WERI-Rb-1 (cell line): ENCODE measurements around the gene HIGD2B.
"Not testable (repeated sequence)": the region's sequence is repeated elsewhere in the genome, so short reads cannot be mapped to it uniquely, and the experiment has no call there.

ENCODE experiments used
- DNase-seq: peaks from one replicate; pipeline ENCODE4 v3.0.0-alpha.2; 2020
- H3K27ac ChIP-seq: fragments of 250-450 bp; sonication (Bioruptor Pico); 2 replicates; pipeline ENCODE4 v1.5.1; 2020; ENCODE audit warnings: mild to moderate bottlenecking, moderate library complexity
- H3K27me3 ChIP-seq: fragments of 250-450 bp; sonication (Bioruptor Pico); 2 replicates; pipeline ENCODE4 v1.5.1; 2021; ENCODE audit warnings: mild to moderate bottlenecking, low read depth, moderate library complexity; ENCODE audit not compliant: insufficient read depth, severe bottlenecking
- H3K36me3 ChIP-seq: fragments of 250-450 bp; sonication (Bioruptor Pico); 2 replicates; pipeline ENCODE4 v1.5.1; 2020; ENCODE audit warnings: mild to moderate bottlenecking, moderate library complexity
- H3K4me3 ChIP-seq: 2 replicates; pipeline ENCODE4 v1.5.1; 2011; ENCODE audit warnings: low read depth, mild to moderate bottlenecking, control low read depth, low read length
- H3K9me3 ChIP-seq: fragments of 250-450 bp; sonication (Bioruptor Pico); 2 replicates; pipeline ENCODE4 v1.5.1; 2021; ENCODE audit warnings: mild to moderate bottlenecking, moderate library complexity; ENCODE audit not compliant: severe bottlenecking
- TF ChIP-seq, protein P1 (sequence below): IDR thresholded peaks from 2 replicates; pipeline ENCODE4 v1.5.1; 2011; ENCODE audit warnings: low read depth, mild to moderate bottlenecking, control low read depth, inconsistent platforms, low read length

The HIGD2B gene

DNA sequence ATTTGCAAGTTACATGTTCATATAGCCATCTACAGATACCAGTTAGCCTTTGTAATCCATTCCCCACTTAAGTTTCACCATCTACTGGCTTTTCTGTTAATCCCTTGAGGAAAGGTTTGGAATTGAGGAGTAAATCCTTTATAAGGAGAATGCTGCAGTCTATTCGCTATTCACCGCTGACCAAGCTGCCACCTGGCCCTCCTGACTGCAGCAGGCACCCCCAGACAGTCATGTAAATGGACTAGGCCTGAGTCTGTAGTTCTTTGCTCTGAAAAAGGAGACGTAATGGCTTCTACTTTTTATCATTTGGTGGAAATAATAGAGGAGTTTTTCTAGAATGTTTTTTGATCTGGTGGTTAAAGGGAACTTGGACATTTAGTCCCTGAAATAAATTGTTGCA, 3.2 kb downstream of the HIGD2B start:
- no peaks in the 10 kb centered on the region for H3K27me3 ChIP-seq
- no peak overlapping the region for H3K4me3 ChIP-seq
- H3K36me3 ChIP-seq: no peaks in the 10 kb centered on the region
- peak overlapping the region; percentile 68 for H3K27ac ChIP-seq
- TF ChIP-seq, protein P1, sequence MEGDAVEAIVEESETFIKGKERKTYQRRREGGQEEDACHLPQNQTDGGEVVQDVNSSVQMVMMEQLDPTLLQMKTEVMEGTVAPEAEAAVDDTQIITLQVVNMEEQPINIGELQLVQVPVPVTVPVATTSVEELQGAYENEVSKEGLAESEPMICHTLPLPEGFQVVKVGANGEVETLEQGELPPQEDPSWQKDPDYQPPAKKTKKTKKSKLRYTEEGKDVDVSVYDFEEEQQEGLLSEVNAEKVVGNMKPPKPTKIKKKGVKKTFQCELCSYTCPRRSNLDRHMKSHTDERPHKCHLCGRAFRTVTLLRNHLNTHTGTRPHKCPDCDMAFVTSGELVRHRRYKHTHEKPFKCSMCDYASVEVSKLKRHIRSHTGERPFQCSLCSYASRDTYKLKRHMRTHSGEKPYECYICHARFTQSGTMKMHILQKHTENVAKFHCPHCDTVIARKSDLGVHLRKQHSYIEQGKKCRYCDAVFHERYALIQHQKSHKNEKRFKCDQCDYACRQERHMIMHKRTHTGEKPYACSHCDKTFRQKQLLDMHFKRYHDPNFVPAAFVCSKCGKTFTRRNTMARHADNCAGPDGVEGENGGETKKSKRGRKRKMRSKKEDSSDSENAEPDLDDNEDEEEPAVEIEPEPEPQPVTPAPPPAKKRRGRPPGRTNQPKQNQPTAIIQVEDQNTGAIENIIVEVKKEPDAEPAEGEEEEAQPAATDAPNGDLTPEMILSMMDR: no peak
- no peaks in the 10 kb centered on the region for H3K9me3 ChIP-seq
- peak; percentile 80 for DNase-seq

DNA sequence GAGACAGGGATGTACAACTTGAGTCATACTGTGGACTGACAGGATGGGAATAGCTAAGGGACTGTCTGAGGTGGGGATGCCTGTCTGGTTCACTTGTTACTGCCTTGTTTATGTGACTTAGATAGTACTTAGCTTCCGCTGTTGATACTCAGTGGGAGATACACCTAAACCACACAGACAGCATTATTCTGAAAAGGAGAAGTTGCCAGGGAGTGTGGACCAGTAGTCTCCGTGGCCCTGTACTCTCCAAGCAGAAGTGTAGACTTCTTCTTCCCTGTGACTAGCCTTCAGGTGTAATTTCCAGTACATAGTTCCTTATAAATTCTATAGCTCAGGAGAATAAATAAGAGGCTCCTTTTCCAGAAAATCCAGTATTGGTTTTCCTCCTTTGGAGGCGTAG, 5.1 kb downstream of the HIGD2B start:
- H3K4me3 ChIP-seq: no peak overlapping the region
- no peak overlapping the region for H3K27ac ChIP-seq
- TF ChIP-seq, protein P1: no peak

DNA sequence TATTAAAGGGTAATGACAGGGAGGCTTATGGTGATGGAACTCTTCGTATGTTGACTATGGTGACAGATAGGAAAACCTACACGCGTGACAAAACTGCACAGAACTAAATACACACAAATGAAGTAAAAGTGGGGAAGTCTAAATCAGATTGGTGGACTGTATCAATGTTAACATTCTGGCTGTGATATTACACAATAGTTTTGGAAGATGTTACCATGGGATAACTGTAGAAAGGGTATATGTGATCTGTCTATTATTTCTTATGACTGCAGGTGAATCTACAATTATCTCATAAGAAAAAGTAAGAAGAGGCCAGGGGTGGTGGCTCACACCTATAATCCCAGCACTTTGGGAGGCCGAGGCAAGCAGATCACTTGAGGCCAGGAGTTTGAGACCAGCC, 9.1 kb downstream of the HIGD2B start:
- no peaks in the 10 kb centered on the region for H3K9me3 ChIP-seq
- H3K36me3 ChIP-seq: no peaks in the 10 kb centered on the region
- no peak overlapping the region for H3K4me3 ChIP-seq
- TF ChIP-seq, protein P1: no peak
- no peaks in the 10 kb centered on the region for H3K27me3 ChIP-seq
- DNase-seq: no peak
- H3K27ac ChIP-seq: no peak overlapping the region

More for the DNA sequence above, 5.1 kb downstream of the HIGD2B start:
- DNase-seq: no peak
- H3K27me3 ChIP-seq: no peaks in the 10 kb centered on the region
- H3K36me3 ChIP-seq: no peaks in the 10 kb centered on the region
- no peaks in the 10 kb centered on the region for H3K9me3 ChIP-seq

DNA sequence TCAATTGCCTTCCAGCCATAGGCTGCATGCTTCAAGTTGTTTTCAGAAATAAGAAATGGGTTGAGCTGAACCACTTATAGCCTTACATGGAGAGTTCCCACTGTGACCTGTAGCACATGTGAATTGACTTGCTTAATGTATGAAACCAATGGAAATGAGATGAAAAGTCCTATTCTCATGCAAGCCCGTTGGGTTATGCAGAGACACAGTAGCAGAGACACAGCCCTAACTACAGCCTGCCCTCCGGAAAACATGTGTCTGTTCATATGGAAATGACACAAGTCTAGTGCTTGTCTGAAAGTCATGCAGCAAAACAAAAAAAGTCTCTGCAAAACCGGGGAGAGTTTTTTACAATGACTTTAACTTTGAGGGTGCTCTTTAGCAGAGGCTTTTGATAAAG, 14.5 kb downstream of the HIGD2B start:
- Histone ChIP-seq H3K27ac (no peak overlapping the region), H3K9me3 (no peaks in the 10 kb centered on the region), H3K36me3 (no peaks in the 10 kb centered on the region), H3K4me3 (no peak overlapping the region), H3K27me3 (no peaks in the 10 kb centered on the region)
- TF ChIP-seq, protein P1: no peak
- no peak for DNase-seq

DNA sequence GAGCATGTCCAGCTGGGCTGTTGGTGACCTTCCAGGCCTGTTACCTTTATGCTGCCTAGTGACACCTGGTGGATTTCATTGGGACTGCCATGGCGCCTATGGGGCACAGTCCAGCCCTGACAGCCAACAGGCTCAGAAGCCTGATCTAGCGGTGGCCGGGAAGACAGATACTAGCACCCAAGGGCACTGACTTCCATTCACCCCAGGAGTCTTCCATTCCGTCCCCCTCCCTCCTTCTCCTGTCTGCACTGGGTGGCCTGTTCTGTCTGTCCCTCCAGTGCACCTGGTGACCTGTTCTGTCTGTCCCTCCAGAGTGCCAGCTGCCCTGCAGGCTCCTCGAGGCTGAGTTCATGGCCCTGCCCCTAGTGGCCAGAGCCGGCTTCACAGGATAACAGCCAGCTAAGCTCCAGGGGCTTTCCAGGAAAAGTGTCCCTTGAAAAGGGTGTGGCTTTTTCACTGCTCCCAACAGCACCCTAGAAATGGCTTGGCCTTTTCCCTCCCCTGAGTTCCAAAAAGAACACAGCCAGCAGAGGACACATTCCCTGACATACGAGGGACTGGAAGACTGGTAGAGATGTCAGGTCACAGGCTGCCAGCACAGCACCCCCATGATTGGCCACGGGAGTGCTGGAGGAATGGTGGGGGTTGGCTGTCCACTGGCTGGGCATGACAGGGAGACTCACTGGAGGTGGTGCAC, 15.2 kb downstream of the HIGD2B start:
- DNase-seq: peak; percentile 92
- Histone ChIP-seq H3K4me3 (peak overlapping the region; percentile 39), H3K27ac (peak overlapping the region; percentile 88)
- H3K9me3 ChIP-seq, H3K36me3 ChIP-seq, H3K27me3 ChIP-seq: not testable (repeated sequence)
- TF ChIP-seq, protein P1: peak; percentile 82

DNA sequence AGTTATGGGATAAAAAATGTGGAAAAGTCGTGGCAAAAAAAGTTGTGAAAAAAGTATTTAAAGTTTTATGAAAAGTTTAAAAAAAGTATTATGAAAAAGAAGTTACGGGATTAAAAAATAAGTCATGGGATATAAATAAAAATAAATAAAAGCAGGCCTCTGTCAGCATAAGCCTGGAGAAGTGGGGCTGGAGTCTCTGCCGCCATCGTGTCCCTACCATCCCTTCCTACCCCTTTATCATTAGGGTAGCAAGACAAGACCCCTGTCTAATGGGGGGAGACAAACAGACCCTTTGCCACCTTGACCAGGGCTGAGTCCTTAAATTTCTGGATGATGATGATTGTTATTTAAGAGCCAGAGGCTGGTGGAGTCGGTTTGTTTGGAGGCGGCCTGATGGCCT, 16.2 kb downstream of the HIGD2B start:
- H3K36me3 ChIP-seq, DNase-seq, H3K9me3 ChIP-seq, H3K27me3 ChIP-seq, H3K4me3 ChIP-seq, H3K27ac ChIP-seq: not testable (repeated sequence)

DNA sequence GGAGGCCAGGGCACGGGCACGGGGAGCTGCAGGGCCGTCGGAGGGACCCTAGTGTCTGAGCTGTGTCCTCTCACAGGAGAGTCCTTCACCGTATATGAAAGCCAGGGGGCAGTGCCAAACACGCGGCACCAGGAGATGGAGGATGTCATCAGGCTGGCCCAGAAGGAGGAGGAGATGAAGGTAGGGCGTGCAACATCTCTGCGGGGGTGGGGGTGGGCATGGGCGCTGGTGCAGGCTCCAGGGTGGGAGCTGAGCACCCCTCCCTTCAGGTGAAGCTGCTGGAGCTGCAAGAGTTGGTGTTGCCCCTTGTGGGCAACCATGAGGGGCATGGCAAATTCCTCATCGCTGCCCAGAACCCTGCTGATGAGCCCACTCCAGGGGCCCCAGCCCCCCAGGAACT, 20.3 kb downstream of the HIGD2B start:
- DNase-seq, H3K27me3 ChIP-seq, H3K9me3 ChIP-seq, H3K36me3 ChIP-seq, H3K4me3 ChIP-seq, H3K27ac ChIP-seq: not testable (repeated sequence)

DNA sequence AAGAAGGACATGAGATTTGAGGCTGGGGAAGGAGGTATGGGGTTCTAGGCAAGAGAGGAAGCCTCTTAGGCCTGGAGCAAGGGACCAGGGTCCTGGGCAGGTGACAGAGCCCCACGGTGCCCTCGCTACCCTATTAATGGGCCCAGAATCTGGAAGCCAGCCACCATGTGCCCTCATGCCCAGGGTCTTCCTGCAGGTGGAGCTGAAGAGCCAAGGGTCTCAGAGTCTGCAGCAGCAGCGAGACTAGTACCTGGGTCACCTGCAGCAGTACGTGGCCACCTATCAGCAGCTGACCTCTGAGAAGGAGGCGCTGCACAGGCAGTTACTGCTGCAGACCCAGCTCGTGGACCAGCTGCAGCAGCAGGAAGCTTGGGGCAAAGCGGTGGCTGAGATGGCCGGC, 22.1 kb downstream of the HIGD2B start:
- not testable (repeated sequence) for H3K36me3 ChIP-seq, H3K9me3 ChIP-seq, H3K27ac ChIP-seq, H3K4me3 ChIP-seq, DNase-seq, H3K27me3 ChIP-seq

DNA sequence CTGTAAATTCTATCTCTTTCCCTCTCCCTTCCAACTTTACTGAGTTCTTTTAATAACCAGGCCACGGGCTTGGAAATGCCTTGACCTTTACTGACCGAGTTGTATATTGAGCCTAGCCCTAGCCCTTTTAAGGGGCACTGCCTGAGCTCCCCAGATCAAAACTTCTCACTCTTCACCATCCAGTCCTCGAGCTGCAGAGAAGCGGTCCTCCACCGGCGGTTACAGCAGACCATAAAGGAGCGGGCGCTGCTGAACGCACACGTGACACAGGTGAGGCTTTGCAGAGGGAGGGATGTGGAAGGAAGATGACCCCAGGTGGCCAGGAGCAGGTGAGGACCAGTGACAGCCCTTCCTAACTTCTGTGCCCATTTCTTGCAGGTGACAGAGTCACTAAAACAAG, 24.9 kb downstream of the HIGD2B start:
- not testable (repeated sequence) for DNase-seq, H3K27me3 ChIP-seq, H3K27ac ChIP-seq, H3K4me3 ChIP-seq, H3K9me3 ChIP-seq, H3K36me3 ChIP-seq

DNA sequence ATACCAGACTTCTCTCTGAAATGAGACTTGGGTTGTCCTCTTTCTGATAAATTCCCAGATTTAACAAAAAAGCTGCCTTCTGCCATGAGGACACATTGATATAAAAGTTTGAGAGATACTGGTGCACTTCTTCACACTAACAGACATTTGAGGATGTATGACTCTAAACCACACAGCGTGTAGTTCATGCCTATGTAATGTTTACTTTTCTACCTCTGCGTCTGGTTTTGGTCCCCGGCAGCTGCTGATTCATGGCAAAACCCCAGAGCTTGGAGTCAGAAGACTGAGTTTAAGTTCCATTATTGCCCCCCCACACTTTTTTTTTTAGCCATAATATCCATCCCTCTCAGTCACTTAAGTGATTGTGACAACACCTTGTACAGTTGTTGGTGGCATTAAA, 30.0 kb downstream of the HIGD2B start:
- not testable (repeated sequence) for H3K4me3 ChIP-seq, H3K36me3 ChIP-seq, H3K27ac ChIP-seq, H3K9me3 ChIP-seq, DNase-seq, H3K27me3 ChIP-seq
